Activated gamma-delta T cell treated with anti-CD3 and anti-CD28 coated beads, Interleukin-2, amount 50 U/mL, for 16 hours (primary cell): ENCODE data around the gene TMTC2.
"Not testable (repeated sequence)": the region's sequence is repeated elsewhere in the genome, so short reads cannot be mapped to it uniquely, and the experiment has no call there.

Source experiments
- DNase-seq: peaks from one replicate; pipeline ENCODE4 v3.0.0-alpha.2; 2020; ENCODE audit warnings: low read depth

The TMTC2 gene

DNA sequence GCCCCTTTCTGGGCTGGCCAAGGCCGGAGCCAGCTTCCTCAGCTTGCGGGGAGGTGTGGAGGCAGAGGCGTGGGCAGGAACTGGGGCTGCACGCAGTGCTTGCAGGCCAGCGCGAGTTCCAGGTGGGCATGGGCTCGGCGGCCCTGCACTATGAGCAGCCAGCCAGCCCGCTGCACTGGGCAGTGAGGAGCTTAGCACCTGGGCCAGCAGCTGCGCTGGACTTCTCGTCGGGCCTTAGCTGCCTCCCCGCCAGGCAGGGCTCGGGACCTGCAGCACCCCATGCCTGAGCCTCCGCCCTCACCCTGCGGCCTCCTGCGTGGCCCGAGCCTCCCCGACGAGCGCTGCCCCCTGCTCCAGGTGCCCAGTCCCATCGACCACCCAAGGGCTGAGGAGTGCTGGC is 42.0 kb downstream of the TMTC2 start:
- no peak for DNase-seq

DNA sequence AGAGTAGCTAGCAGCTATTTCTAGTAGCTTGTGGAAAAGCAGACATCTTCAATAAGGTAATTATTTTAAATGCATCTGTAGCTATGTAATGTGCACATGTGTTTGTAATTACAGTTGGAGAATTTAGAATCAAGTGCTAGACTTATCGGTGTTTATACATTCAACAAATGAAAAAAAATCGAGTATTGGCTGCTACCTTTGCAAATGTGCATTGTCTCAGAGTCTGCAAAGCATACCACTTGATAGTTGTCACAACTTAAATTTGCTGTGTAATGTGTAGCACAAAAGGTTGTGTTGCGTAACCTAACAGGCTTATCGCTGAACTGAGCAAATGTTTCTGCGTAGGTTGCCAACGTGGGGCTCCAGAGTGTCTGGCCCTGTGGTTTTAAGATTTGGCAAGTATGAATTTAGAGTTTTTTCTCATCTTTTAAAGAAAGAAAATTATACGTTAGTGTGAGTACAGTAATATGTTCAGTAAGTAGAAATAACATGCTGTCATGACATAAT is 44.3 kb downstream of the TMTC2 start:
- no peak for DNase-seq

DNA sequence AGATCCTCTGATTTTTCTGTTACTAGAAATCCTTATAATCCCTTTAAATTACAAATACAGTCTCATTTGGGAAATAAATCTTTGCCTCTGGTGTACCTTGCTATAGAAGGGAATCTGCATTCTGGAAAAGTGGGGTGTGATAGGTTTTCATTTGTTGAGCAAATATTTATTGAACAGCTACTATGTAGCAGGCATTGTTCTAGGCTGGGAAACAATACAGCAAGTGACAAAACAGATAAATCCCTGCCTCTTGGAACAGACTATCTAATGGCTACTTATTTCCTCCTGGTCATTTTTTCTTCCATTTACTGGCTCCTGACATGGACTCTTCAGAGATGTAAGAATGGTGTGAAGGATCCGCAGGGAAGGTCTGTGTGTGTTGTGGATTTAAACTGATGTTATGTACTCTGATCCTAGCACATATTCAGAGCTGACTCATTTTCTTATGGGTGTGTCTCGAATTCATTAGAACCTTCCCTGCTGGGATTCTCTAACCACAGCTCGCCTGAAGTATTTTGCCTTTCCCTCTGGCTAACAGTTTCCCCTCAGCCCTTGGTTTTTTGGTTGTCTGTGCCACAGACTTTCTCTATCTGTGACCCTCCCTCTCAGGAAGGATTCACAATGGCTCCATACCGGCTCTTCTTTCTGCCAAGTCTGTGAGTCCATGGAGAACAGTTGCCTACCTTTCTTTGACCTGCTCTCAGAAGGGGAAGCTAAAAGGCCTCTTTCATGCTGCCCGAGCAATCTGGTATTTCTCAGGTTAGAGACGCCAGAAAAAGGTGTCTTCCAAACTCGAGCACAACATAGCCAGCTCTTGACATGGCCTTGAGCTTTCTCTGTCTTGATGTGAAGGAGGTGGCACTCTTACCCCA is 53.7 kb downstream of the TMTC2 start:
- no peak for DNase-seq

DNA sequence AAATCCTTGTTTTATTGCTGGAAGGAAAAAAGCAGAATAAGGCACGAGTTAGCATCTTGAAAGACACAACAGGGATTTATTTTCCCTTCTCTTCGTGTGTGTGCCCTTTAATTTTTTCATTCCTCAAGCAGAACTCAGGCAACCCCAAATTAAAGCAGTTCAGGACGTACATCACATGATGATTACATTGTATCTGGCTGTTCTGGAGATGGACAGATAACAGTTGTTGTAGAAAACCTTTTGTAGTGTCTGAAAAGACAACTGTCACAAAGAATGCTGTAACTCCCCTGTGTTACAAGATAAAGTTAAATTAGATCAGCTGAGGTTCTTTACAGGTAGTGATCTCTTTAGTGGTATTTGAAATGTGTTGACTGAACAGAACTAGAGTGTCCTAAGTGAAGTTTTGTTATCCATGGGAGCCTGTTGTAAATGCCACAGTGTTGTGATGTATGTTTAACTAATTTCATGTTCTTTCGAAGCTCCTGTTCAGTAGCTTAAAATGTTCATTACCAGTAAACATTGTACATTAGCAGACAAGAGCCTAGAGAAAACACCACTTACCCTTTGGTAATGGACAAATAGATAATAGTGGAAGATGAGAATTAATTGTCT is 58.5 kb downstream of the TMTC2 start:
- no peak for DNase-seq

DNA sequence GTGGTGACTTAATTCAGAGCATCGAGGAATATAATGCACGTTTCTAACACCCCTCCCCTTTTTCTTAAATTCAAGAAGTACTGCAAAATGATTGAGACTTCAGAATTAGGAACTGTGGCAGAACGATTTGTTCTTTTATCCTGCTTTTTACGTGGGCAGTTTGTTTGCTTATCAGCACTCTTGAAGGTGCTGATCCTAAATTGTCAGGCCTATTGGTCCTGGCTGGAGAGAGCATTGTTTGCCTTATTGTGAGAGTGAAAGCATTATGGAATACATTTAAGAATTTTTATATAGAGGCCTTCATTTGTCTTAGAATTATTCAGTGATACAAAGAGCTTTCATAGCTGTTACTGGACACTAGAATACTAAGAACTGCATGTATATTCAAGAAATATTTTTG is 59.1 kb downstream of the TMTC2 start:
- DNase-seq = no peak

DNA sequence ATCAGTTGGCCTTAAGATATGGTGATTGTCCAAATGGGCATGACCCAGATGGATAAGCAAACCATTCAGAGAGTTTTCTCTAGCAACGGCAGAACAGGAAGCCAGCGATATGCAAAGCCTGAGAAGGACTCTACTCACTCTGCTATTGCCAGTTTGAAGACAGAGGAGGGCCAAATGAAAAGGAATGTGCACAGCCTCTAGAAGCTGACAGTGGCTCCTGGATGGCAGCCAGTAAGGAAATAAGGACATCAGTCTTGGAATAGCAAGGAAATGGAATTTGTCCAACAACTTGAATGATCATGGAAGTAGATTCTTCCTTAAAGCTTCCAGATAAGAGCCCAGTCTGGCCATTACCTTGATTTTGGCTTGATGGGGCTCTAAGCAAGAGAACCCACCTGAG is 60.0 kb downstream of the TMTC2 start:
- no peak for DNase-seq

DNA sequence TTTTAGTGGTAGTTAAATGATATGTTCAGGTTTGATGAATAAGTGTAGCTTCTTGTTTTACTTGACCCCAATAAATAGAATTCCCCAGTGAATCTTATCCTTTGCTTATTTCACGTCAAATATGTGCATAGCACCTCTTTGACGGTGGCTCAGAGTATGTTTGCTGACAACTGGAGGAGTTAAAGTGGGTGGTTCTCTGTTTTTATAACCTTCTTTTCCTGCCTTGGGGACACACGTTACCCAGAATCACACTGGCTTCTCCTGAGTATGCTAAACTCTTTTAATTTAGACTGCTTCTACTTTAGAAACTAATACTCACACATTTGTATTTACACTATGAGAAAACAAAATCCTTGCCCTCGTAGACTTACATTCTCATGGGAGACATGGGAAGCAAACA is 62.3 kb downstream of the TMTC2 start:
- DNase-seq = no peak

DNA sequence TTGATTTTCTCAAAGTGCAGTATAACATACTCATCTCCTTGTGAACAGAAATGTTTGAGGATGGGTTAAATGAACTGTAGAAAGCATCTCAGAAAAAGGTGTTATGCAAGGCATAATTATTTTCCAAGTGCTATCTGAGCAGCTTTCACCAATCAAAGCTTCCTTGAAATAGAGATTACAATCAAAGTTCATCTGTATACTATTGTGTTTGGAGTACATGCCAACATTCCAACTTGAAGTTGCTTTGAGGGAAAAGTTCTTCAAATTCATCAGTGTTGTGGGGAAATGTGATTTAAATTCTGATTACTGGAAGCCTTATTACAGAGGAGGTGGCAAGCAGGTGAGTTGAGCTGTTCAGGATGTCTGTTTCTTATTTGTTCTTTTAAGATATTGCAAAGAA is 68.2 kb downstream of the TMTC2 start:
- DNase-seq = no peak

DNA sequence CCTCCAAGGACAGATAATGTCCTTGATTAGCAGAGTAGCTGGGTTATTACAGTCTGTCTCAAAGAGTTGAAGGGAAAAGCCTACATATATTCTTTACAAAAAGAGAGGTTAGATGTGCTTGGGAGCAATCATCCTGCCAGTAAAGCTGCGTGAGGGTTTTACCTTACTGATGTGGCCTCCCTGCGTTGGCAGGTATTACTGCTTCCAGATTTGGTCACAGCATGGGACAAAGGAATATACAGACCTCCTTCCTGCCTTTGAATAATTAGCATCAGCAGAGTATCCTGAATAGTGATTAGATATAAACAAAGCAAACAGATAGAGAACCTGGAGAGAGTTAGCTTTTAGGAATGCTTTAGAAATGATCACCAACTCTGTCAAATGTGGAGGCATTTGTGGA is 69.6 kb downstream of the TMTC2 start:
- no peak for DNase-seq

DNA sequence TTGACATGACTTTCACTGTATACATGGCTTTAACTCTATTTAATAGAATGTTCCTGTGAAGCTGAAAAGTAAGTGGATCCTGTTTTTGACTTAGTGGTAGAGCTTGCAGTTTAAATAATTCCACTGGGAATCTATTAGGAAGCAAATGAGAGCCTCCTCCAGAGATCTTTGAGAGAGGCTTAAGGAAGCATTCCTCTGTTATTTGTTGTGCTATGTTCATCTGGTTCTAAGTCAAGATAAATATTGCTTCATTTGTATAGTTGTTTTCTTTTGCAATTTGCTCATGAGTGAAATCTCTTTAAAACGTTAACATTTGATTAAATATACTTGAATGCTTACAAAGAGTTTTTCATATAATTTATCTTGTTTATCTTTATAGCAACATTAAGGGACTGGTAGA is 70.4 kb downstream of the TMTC2 start:
- no peak for DNase-seq

DNA sequence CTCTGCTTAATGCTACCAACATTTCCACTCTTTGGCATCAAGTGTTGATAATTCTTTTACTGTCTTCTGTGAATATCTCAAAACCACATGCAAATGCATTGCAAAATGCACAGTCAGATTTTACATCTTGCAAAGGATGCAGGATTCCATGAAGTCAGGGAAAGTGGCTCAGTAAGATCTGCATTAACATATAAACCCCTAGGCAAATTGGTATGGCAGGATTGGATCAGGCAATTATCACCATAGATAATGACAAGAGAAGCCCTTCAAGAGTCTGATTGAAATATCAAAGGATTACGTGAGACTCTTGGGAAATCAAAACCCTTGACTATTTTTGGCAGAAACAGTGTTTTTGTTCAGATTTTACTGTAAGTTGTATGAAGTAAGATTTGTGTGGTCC is 71.0 kb downstream of the TMTC2 start:
- DNase-seq = no peak

DNA sequence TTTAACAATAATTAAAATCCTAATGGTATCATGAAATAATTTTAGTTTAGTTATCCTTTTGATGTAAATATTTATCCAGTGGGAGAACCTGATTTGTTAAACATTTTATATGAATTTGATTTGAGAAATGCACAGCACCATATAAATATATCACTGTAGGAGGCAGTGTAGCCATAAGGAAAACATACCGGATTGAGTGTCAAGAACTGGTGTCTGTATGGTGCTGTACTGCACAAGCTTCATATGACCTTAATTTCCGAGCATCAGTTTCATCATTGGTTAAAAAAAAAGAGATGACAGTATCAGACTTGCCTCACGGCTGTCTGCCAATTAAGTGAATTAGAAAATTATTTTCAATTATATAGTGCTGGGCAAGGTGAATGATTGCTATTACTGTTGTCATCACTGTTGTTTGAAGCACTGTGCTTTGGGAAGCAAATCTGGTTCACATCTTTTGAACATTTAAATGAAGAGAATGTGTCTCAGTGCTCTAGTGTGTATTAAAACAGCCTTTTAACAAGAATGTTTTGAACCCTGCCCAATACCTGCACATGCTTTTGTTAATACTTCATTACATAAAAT is 72.1 kb downstream of the TMTC2 start:
- no peak for DNase-seq

DNA sequence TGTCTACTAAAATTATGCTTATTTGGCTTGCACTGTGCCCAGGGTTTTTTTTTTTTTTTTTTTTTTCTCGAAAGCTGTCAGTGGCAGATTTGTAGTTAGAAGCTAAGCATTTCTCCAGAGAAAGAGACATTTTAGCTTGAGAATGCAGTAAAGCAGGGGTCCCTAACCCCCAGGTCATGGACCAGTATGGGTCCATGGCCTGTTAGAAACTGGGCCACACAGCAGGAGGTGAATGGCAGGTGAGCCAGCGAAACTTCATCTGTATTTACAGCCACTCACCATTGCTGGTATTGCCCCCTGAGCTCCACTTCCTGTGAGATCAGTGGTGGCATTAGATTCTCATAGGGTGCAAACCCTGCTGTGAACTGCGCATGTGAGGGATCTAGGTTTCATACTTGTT is 73.7 kb downstream of the TMTC2 start:
- DNase-seq = no peak

DNA sequence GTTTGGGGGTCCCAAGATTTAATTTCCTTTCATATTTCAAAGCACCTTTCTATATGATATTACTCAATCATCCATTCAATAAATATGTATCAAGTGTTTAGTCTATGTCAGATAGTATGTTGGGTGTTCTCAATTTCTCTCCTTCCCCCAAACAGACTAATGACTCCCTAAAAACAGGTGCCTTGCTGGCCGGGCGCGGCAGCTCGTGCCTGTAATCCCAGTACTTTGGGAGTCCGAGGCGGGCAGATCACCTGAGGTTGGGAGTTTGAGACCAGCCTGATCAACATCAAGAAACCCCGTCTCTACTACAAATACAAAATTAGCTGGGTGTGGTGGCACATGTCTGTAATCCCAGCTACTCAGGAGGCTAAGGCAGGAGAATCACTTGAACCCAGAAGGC is 78.5 kb downstream of the TMTC2 start:
- DNase-seq = not testable (repeated sequence)

DNA sequence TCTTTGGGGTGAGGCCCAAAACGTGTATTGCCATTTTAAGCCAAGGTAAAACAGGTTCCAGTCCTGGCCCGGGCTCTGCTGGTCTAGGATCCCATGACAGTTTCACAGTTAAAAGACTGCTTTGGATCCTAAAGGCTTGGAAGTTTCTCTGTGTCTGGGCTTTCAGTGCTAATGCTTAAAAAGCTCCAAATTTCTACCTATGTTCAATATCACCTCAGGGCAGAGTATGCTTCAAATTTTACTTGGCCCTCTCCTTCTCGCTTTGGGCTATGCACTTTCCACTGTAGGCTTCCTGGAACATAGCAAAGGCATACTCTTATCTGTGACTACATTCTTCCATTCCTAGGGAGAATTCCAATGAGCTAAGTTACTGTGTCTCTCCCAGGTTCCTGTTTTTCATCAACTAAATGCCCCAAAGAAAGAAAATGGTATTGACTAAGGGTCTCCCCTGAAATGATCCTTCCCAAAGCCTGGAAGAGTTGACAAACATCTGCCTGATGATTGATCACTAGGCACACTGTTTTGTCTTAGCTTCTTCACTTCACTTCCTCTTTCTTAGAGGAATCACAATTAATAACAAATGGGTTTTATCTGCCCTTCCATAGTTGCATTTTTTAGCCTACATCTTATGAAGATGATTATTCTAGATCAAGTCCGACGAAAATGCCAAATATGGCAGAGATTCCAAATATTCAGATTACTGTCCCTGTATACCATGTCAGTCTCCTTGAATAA is 79.4 kb downstream of the TMTC2 start:
- no peak for DNase-seq

DNA sequence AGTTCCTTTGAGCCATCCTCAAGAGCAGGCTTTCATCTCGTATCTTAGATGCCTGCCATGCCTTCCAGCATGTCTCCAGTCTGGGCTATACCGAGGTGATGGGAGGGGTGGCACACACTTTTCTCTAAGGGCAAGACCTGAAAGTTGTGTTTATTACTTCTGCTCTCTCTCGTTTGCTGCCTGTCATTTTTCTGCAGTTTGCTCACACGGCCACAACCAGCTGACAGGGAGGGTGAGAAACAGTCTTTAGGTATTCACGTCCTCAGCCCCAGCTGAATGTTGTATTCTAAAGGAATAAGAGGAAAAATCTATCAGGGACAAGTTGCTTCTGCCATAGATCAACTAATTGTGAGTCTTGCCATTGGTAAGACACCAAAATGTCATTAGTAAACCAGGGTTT is 88.0 kb downstream of the TMTC2 start:
- no peak for DNase-seq

DNA sequence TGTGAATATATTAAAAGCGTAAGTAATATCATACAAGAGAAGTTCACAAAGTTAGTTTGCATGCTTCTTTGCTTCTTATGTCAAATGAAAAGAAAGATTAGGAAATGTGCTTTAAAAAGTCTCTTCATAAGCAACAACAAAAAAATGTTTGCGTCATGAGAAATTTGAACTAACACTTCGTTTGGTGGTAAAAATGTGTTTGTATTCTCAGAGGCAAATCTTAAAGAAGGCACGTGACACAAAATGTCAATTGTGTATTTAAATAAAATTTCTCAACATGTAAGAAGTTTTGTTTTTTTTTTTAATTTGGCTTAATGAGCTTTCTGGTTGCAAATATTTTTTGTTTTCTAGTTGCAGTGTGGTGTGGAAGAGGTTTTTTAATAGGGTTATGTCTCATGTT is 93.8 kb downstream of the TMTC2 start:
- DNase-seq = no peak

DNA sequence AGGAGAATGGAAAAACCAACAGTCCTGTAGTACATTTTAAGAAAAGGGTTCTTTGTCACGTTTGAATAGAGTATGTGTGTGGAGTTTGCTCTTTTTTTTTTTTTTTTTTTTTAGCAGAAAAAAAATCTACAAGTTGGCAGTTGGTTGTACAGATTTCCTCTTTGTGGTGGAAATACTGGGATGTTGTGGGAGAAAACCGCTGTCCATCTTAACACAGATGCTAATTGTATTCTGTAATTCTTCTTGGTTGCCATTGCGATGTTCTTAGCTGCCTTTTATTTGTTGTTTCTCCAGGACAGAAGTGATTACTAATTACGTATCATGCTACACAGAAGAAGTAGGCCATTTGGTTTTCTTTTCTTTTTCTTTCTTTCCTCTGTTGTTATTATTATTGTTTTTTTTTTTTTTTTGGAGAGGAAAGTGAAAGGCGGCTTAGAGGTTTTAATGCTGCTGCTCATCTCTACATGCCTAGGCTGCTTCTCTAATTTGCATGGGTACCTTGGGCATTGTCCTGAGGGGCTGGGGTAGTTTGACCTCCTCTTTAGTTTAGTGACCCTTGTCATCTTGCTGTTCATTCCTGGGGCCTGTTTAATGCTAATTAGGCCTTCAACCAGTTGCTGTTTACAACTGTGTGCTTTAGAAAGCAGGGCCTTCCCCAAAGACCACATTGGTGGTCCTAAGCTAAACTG is 94.7 kb downstream of the TMTC2 start:
- DNase-seq = no peak

DNA sequence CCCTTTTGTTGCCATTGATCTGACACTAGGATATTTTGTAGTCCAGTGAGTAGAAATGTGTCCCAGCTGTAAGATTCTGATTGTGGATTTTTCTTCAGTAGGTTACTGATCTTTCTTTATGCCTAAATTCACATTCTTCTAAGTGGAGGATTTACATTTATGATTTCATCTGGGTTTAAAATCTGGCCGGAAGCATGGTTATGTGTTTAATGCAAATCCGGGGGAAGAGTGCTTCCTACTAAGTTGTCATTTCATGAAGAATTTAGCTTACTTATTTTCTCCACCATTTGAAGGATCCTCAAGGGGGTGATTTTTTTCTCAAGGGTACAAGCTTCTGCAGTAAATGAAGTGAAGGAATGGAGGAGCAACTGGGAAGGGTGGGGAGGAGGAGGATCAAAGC is 96.7 kb downstream of the TMTC2 start:
- no peak for DNase-seq

DNA sequence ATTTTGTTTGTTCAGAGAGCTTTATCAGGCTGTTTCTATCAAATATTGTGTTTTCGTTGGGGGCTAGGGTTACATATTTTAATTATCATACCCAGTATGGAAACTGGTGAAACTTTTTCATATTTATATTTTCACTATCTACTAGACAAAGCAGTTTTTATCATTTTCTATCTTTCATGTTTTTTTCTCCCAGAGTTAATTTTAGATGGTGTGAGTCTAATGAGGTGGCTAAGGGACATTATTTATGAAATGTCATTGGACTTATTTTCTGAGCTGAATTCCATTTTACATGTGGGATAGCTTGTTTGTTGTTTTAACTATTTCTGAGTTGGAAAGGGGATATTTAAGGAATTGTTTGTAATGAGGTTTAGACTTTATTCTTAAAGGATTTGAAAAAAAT is 100.3 kb downstream of the TMTC2 start:
- no peak for DNase-seq

DNA sequence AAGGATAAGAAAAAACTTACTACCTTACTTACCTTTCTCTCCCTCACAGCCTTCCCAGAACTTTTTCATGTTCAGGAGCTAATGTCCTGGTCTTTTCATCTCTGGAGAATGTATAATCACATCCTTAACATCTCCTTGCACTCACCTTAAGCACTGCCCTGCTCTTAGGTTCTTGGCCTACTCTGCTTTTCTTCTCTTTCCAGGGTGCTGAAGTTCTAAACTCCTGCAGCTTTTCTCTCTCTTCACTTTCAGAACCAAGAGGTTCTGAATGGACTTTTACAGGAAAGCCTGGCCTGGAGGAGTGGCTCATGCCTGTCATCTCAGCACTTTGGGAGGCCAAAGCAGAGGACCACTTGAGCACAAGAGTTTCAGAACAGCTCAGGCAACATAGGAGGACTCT is 101.9 kb downstream of the TMTC2 start:
- DNase-seq = no peak

DNA sequence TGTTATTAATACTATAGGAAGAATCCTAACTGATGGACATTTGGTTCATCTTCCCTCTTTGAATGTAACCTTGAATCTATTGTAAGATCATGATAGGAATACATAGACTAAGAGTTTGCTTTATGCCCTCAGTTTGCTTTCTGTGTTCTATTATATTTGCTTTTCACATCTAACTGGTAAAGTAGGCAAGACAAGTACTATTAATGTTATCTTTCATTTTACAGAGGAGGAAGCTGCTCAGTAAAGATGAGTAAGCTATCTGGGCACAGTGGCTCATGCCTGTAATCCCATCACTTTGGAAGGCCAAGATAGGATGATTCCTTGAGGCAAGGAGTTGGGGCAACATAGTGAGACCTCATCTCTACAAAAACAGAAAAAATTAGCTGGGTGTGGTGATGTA is 103.0 kb downstream of the TMTC2 start:
- DNase-seq = no peak
